ENCODE measurements around the gene HCFC1R1.

Gene HCFC1R1

DNA sequence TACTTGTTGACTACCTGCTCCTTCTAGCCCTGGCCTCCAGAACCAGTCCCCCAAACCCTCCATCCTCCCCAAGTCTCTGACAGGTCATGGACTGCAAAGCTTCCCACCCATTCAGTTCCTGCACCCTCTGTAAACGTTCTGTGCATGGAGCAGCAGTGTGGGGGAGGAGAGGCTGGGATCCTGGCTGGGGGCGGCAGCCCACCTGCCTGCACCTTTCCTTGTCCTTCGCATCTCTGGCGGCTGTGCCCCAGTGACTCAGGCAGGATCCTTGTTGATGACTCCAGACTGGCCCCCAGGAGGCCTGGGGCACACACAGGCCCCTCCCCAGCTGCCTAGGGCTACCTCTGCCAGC lies 41.9 kb downstream of the HCFC1R1 start:
- peaks cover 1% of the 10 kb centered on the region for H3K27me3 ChIP-seq (replicated peaks; ENCODE audit: control insufficient read depth, insufficient read depth, low read length)
- no peak overlapping the region for H3K4me3 ChIP-seq (replicated peaks; ENCODE audit: low read depth, low read length)
- DNase-seq (ENCODE audit: extremely low read depth, insufficient read length) = no peak
- no peaks in the 10 kb centered on the region; the same call in 1 of the 2 replicates for H3K36me3 ChIP-seq (ENCODE audit: control insufficient read depth, insufficient read depth, low read length)
- TF ChIP-seq, protein P1, sequence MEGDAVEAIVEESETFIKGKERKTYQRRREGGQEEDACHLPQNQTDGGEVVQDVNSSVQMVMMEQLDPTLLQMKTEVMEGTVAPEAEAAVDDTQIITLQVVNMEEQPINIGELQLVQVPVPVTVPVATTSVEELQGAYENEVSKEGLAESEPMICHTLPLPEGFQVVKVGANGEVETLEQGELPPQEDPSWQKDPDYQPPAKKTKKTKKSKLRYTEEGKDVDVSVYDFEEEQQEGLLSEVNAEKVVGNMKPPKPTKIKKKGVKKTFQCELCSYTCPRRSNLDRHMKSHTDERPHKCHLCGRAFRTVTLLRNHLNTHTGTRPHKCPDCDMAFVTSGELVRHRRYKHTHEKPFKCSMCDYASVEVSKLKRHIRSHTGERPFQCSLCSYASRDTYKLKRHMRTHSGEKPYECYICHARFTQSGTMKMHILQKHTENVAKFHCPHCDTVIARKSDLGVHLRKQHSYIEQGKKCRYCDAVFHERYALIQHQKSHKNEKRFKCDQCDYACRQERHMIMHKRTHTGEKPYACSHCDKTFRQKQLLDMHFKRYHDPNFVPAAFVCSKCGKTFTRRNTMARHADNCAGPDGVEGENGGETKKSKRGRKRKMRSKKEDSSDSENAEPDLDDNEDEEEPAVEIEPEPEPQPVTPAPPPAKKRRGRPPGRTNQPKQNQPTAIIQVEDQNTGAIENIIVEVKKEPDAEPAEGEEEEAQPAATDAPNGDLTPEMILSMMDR (IDR thresholded peaks at IDR 0.05; ENCODE audit: insufficient read depth, low read length, poor library complexity, severe bottlenecking) = no peak

DNA sequence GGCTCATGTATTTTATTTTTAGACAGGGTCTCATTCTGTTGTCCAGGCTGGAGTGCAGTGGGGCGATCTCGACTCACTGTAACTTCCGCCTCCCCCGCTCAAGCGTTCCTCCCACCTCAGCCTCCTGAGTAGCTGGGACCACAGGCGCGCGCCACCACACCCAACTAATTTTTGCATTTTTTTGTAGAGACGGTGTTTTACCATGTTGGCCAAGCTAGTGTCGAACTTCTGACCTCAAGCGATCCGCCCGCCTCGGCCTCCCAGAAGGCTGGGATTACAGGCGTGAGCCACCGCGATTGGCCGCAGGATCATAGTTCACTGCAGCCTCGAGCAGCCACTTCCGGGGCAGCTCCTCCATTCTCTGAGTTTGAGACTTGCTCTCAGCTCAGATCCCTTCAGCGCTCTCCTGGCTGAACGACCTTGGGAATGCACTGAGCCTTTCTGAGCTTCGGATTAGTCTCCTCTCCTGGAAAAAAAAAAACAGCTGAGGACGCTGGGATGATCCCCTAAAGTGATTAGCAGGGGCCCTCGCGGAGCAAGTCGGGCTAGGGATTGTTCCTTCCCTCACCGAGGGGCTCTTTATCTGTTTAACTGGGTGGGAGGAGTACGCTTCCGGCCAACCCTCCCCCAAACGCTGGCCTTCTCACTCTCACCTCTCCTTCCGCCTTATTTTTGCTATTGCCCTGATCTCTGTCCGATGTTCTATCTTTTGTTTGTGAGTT lies 42.4 kb downstream of the HCFC1R1 start:
- no peak for DNase-seq (ENCODE audit: extremely low read depth, insufficient read length)
- TF ChIP-seq, protein P1 (IDR thresholded peaks at IDR 0.05; ENCODE audit: insufficient read depth, low read length, poor library complexity, severe bottlenecking) = no peak
- H3K27me3 ChIP-seq (replicated peaks; ENCODE audit: control insufficient read depth, insufficient read depth, low read length) = peaks cover 1% of the 10 kb centered on the region
- peak overlapping the region; percentile 83 for H3K4me3 ChIP-seq (replicated peaks; ENCODE audit: low read depth, low read length)
- peaks cover 2% of the 10 kb centered on the region; the same call in 1 of the 2 replicates for H3K36me3 ChIP-seq (ENCODE audit: control insufficient read depth, insufficient read depth, low read length)

DNA sequence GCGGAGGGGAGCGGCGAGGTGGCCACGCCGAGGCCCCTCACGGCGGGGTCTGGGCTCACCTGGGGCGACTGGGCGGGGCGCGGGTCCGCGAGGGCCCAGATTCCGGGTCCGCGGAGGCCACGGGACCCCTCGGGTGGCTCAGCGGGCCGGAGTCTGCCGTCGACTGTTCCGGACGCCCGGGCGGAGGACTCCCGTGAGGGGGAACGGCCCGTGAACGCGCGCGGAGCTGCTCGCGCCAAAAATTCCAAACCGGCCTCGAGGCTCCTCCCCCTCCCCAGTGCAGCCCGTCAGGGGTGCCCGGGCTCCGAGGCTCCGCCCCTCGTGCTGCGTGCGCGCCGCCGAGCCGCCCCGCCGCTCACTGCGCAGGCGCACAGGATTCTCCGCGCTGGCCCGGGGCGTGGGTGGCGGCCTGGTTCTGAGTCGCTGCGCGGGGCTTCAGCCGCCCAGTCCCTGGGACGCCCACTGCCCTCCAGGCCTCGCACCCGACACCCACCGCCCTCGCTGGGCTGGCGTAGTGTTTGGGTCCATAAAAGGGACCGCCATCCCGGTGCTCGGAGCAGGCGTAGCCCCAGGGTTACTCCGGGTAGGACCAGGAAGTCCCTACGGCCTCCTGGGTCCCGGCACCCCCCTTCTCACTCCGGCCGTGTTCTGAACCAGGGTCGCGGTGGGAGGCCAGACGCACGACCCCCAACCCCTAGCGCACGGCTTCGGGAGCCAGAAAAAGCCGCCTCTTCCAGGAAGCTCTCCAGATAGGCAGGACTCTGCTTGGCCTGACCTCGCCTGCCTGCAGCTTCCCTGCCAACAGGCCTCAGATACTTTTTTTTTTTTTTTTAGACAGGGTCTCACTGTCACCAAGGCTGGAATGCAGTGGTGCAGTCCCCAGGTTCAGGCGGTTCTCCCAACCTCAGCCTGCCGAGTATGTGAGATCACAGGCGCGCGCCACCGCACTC lies 43.2 kb downstream of the HCFC1R1 start, which contains the start of gene PKMYT1:
Gene PKMYT1, minus strand, starts transcription at position 220 of the 950 bp plus-strand sequence. CDS start 789 bp downstream, outside the sequence.
- Histone ChIP-seq H3K36me3 (ENCODE audit: control insufficient read depth, insufficient read depth, low read length) (peaks cover 6% of the 10 kb centered on the region), H3K4me3 (replicated peaks; ENCODE audit: low read depth, low read length) (peak within 1 kb of the TSS; percentile 83), H3K27me3 (replicated peaks; ENCODE audit: control insufficient read depth, insufficient read depth, low read length) (peaks cover 1% of the 10 kb centered on the region)
- peak; percentile 94 for DNase-seq (ENCODE audit: extremely low read depth, insufficient read length)
- TF ChIP-seq, protein P1 (IDR thresholded peaks at IDR 0.05; ENCODE audit: insufficient read depth, low read length, poor library complexity, severe bottlenecking) = no peak

DNA sequence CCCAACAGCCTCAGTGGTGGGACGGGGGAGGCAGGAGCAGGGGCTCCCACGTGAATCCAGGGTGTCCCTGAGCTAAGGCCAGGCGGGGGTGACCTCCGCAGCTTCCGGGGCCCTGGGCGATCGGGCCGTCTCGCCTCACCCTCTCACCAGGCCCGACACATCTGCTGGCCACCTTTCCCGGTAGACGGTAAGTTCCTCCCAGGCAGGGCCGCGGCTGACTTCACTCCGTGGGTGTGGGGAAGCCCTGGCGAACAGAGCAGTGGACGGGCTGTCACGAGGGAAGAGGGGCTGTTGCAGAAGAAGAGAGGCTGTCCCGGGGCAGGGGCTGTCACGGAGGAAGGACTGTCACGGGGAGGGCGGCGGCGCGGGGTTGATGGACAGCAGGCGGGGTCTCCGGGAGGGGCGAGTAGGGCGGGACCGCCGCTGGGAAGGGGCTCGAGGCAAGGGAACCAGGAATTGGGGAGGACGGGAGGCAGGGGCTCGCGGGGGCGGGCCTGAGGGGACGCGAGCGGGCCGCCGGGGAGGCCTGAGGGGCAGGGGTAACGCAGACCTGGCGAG lies 44.0 kb downstream of the HCFC1R1 start:
- peak overlapping the region; percentile 83 for H3K4me3 ChIP-seq (replicated peaks; ENCODE audit: low read depth, low read length)
- no peaks in the 10 kb centered on the region; the same call in 1 of the 2 replicates for H3K27me3 ChIP-seq (replicated peaks; ENCODE audit: control insufficient read depth, insufficient read depth, low read length)
- DNase-seq (ENCODE audit: extremely low read depth, insufficient read length) = no peak
- TF ChIP-seq, protein P1 (IDR thresholded peaks at IDR 0.05; ENCODE audit: insufficient read depth, low read length, poor library complexity, severe bottlenecking) = no peak
- H3K36me3 ChIP-seq (ENCODE audit: control insufficient read depth, insufficient read depth, low read length) = peaks cover 8% of the 10 kb centered on the region

DNA sequence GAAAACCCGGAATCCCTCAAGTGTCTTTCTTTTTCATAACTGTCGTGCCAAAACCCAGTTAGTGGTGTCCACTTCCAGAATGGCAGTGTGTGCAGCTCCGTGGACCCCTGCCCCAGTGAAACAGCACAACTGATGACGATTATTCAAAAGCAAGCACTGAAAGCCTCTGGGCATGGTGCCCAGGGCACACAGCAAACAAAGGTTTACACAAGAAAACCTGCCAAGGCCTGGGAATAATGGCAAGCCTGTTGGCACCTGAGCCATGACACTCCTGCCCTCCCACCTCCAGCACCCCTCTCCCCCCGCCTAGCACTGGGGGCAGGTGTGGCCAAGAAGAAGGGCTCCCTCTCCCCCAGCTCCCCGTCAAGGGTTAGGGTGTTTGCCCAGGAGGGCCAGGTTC lies 46.3 kb downstream of the HCFC1R1 start:
- Histone ChIP-seq H3K36me3 (ENCODE audit: control insufficient read depth, insufficient read depth, low read length) (peaks cover 14% of the 10 kb centered on the region), H3K4me3 (replicated peaks; ENCODE audit: low read depth, low read length) (no peak overlapping the region)
- TF ChIP-seq, protein P1 (IDR thresholded peaks at IDR 0.05; ENCODE audit: insufficient read depth, low read length, poor library complexity, severe bottlenecking) = no peak

More for the DNA sequence above, 46.3 kb downstream of the HCFC1R1 start:
- no peaks in the 10 kb centered on the region for H3K27me3 ChIP-seq (replicated peaks; ENCODE audit: control insufficient read depth, insufficient read depth, low read length)
- no peak for DNase-seq (ENCODE audit: extremely low read depth, insufficient read length)
